CD4-positive, alpha-beta T cell treated with Interleukin-10 for 1 hour (primary cell): ENCODE results near the gene TAS2R41.
"Not testable (repeated sequence)": the region's sequence is repeated elsewhere in the genome, so short reads cannot be mapped to it uniquely, and the experiment has no call there.

Experiments
- DNase-seq: peaks from one replicate; pipeline ENCODE4 v3.0.0-alpha.2; 2020

TAS2R41 gene

GRCh38 chr7:143456992-143457793, 20.5 kb upstream of the TAS2R41 start:
- no peak for DNase-seq

GRCh38 chr7:143458263-143458662, 19.4 kb upstream of the TAS2R41 start:
- DNase-seq = no peak

DNA sequence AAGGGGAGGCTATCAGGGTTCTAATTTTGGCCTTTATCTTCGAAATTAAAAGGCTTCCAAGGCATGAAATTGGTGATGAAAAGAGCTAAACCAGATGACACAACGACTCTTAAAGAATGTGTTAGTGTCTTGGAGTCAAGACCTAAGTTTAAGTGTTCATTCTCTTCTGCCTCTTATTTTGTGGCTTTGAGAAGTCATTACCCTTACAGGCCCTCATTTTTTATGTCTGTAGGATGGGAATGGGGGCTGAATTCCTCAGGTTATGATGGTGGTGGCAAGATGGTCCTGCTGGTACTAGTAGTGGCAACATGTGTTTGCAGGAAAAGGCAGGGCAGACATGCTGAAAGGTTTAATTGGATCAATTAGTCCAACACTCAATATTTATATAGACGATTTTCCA, 19.0 kb upstream of the TAS2R41 start:
- DNase-seq = no peak

DNA sequence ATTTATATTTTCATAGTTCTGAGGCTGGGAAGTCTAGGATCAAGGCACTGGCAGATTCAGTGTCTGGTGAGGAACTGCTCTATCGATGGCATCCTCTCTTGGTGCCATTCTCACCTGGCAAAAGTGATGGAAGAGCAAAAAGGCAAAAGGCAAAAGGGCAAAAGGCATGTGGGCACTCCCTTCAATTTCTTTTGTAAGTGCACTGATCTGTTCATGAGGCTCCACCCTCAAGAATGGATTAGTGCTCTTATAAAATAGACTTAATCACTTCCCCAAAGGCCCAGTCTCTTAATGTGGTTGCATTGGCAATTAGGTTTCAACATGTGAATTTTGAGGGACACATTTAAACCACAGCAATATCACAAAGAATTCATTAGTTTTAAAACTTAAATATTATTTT, 18.3 kb upstream of the TAS2R41 start:
- no peak for DNase-seq

DNA sequence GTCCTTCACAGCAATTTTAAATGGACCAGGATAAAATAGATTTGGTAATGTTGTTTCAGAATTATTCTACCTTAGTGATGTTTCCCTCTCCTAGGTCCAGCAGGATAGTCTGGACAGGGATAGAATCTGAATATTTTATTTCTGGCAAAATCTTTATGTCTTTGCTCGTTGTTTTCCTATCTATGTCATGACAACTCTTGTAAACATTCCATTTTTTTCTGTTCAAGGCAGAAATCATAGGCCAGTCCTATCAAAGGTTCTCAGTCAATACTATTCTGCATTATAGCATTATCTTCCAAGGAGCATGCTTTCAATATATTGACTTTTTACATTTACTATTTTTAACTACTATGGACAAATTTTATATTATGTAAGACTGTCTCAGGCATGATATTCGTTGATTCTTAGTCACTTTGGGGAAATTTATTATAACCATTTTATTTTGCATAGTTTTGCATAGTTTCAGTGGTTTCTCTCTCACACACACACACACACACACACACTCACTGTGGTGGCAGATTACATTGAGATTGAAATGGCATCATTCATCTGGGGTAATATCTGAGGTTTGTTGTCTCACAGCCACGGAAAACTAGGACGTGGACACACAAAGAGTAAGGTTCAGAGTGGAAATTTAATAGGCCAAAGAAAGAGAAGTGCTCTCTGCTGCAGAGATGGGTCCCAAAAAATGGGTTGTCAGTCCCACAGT, 17.2 kb upstream of the TAS2R41 start:
- no peak for DNase-seq

GRCh38 chr7:143462045-143462444, 15.6 kb upstream of the TAS2R41 start:
- no peak for DNase-seq

GRCh38 chr7:143463556-143463955, 14.1 kb upstream of the TAS2R41 start:
- DNase-seq = no peak

DNA sequence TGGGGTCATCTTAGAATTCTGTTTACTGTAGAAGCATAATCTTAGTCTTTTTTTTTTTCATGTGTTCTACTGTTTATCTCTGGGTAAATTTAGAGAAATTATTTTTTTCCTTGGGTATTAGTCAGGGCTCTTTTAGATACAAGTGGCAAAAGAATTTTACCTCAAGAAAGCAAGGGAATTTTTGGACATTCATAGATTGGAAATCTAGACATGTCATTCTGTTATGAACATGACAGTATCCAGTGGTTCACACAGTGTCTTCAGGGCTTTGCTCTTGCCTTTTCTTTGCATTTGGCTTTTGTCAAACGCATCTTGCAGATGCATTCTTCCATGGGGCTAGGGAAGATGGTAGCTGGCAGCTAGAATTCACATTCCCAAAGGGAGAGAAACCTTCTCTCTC, 13.7 kb upstream of the TAS2R41 start:
- no peak for DNase-seq

DNA sequence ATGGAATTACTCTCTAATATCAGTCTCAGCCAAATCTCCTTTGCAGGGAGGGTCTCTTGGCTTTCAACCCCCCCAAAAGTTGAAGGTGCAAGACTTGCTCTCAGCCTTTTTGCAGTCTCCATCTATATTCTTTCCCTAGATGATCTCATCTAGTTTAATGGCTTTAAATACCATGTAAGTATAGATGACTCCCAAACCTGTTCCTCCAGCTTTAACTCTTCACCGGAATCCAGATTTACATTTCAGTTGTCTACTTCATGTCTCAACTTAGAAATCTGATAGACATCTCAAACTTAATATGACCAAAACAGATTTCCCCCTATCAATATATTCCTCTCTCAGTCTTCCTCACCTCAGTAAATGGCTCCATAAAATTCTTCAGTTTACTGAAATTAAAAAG, 9.9 kb upstream of the TAS2R41 start:
- DNase-seq = no peak

- not testable (repeated sequence) for DNase-seq
Measured at GRCh38 chr7:143472071-143472689, 5.5 kb upstream of the TAS2R41 start.

DNA sequence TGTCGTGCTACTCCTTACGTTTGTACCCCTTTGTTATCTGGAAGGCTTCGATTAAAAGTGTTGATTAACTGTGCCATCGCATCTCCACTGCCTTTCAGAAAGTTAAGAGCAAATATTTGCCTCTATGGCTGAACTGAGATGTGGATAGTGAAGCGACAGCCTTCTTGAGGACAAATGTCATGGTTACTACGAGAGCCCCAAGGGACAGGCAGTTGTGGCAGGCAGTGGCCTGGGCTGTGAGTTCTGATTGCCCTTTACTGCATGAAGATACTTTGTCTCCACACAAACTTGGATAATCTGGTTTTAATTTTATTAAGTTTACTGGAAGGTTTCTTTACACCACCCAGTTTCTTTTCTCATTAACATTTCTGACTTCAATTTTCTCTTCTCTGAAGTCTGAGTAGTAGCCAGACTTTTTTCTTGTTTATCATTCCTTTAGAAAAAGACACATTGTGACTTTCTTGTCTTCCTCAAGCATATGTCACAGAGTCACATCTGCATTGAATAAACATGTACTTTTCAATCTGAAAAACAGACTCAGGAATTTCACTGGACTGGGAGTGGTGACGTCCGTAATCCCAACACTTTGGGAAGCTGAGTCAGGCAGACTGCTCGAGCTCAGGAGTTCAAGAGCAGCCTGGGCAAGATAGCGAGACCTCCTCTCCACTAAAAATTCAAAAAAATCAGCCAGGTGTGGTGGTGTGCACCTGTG, 1.5 kb downstream of the TAS2R41 start:
- DNase-seq = no peak

GRCh38 chr7:143480501-143480900, 2.8 kb downstream of the TAS2R41 start:
- DNase-seq = no peak

DNA sequence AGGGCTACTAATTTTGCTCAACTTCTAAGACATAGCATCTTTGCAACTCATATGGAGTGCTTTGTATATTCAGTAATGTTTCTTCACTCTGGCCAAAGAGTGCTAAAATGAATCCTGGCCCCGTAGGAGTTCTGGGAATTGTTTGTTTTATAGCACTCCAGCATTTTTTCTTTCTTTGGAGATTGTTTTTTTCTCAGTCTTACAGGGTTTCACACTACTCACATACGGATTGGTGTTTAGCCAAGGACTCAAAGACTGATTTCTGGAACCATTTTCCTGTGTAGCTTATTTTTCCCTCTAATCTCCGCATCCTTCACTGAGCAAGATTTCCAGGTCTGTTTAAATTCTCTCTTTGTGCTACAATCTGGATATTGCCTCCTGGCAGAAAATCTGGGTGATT, 6.4 kb downstream of the TAS2R41 start:
- DNase-seq = no peak

DNA sequence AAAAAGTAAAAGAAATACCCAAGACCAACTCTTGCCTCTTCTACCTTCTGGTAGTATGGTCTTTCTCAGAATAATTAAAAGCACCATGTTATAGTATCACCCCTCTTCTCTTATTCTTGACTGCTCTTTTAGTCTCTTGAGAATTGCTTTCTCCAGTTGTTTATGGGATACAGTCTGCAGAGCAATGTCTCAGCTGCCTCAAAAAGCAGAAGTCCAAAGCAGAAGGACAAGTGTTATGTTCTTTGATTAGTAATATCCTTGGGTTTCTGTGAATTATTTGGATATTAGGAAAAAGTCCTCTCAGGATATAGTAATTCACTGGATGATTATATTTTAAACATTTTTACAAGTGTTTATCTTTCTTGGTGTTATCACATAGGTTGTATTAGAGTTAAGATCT, 7.4 kb downstream of the TAS2R41 start:
- no peak for DNase-seq

GRCh38 chr7:143485500-143485899, 7.8 kb downstream of the TAS2R41 start:
- no peak for DNase-seq

DNA sequence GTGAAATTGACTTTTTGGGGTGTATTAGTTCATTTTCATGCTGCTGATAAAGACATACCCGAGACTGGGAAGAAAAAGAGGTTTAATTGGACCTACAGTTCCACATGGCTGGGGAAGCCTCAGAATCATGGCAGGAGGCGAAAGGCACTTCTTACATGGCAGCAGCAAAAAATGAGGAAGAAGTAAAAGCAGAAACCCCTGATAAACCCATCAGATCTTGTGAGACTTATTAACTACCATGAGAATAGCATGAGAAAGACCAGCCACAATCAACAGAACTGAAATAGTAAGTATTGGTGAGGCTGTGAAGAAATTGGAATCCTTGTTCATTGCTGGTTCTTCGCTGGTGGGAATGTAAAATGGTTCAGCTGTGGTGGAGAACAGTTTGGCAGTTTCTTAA, 8.6 kb downstream of the TAS2R41 start:
- not testable (repeated sequence) for DNase-seq

- no peak for DNase-seq
Measured at GRCh38 chr7:143487061-143487460, 9.4 kb downstream of the TAS2R41 start.

DNA sequence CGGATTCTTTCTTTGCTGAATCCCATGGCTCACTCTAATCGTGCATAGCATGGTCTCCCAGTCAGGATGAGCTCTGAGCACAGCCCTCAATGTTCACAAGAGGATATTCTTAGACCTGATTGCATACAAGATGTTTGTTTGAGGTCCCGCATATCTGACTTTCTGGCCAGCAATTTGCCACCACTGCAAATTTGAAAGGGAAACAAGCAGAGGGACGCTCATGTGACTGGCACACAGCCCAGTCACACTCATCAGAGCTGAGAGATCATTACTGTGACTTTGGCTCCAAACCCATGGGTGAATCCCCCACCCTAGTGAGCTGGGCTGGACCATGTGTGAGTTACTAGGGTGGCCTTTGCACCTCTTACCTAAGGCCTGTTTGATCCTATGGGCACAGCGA, 9.9 kb downstream of the TAS2R41 start:
- no peak for DNase-seq

GRCh38 chr7:143490717-143491306, 13.1 kb downstream of the TAS2R41 start:
- DNase-seq = peak; percentile 11

DNA sequence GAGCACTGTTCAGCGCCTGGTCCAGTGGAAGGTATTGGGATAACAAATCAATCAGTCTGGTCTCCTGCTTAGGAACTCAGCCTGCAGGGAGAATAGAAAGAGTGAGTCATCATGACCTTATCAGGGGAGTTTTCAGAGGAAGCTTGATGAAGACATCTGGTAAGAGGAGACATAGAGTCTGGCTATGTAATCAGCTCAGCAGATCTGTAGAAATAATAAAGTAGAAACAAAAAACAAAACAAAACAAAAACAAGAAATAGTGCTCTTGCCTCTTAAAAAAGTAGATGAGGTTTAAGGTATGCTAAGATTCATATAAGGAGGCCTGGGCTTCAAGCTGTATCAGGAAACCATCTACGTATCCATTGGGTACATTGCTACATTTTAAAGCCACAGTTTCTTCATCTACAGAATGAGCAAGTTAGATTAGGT, 14.4 kb downstream of the TAS2R41 start:
- no peak for DNase-seq

DNA sequence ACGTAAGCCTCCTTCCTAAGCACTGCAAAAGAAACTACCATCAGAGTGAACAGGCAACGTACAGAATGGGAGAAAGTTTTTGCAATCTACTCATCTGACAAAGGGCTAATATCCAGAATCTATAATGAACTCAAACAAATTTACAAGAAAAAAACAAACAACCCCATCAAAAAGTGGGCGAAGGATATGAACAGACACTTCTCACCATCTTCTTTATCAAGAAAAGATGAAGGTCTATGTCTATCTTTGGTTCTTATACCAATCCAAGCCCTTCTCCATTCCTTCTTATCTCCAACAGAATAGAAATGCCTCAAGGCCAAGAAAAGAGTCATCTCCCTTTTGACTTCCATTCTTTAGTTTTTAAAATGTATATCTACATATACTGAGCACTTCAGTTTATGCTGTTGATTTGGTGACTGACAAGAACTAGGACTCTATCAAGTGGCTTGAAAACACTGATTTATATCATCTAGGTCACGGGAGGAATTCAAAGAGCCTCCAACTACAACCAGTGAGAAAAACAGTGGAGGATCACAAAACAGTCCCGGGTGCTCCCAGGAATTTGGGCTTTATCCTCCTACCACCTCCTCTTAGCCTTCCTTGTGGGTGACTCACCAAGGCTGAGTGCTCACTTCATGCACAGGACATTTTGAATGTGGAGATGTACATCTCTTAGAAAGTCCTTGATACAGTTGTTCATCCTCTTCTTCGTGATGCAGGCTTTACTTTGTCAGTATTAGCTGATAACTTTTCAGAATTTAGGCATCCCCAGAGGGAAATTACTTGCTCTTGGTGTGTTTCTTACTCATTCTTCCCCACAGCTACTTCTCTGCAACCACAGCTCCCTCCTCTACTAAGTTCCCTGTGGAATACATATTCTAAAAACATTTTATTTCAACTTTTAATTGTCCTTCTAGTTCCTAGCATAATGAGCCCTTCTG, 15.4 kb downstream of the TAS2R41 start:
- DNase-seq = no peak

GRCh38 chr7:143493751-143494150, 16.1 kb downstream of the TAS2R41 start:
- no peak for DNase-seq
